Stimulated activated CD4-positive, alpha-beta T cell treated with anti-CD3 and anti-CD28 coated beads, Interleukin-4, amount 100 ng/mL, for 48 hours (primary cell): ENCODE measurements around the gene ZNF652.
"Not testable (repeated sequence)": the region's sequence is repeated elsewhere in the genome, so short reads cannot be mapped to it uniquely, and the experiment has no call there.

Experiments
- DNase-seq, 2 donors: peaks; one replicate each; pipeline ENCODE4 v3.0.0-alpha.2; 2020; ENCODE audit warnings: low read depth in 2 of 2

The ZNF652 gene

DNA sequence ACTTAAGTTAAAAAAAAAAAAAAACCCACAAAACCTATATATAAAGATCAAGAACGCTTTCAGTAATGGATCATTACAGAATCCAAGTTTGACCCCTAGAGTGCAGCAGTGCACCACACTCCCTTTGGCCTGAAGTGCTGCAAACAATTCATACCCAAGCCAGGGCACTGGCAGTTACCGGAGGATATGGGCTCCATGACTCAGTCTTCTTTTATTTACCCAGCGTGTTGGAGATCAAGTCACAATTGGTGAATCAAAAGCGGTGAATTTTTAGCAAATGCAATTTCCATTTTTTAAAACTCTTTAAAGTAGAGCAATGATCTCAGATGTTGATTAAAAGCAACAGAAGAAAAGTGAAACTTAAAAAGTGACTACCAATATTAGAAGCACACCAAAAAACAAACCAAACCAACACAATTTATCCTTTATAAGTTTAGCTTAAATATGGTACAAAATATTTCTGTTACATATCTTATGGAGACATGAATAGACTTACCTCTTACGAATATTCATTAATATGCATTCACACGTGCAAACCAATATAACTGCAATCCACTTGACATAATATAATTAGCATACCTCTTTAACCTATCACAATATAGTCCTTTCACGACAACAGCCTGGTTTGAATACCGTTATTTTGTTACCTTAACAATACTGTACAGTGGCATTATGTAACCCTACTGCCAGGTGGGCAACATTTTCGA, 46.3 kb downstream of the ZNF652 start:
- peak; percentile 65 to 70 for DNase-seq

DNA sequence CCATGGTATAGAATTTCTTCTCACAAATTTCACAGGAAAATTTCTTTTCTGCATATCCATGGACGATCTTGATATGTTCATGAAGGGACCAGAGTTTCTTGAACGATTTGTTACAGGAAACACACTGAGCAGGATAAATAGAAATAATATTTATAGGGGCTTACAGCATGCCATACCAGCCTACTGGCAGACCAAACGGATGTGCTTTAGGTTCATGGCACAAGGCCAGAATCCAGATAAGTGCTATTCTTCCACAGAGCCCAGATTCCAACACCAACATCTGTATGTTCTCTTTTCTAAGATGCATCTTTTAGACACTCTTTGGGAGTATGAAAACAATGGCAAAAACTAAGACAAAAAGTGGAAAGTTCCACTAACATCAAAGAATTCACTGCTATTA, 49.3 kb downstream of the ZNF652 start:
- no peak for DNase-seq

DNA sequence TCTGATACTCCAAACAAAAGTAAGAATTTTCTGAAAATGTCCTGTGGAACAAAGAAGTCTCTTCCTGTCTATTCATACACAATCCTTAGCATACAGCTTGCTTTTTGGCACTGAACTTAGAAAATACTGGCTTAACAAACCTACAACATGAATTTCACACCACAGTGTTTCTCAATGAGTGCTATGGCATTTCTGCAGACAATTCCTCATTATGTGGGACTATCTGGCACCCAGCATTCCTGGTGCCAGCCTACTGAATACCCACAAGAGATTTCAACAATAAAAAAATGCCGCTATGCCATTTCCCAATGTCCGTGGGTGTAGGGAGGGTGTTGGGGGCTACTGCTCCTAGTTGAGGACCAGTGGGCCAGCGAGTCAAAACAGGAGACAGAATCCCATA, 62.1 kb downstream of the ZNF652 start:
- DNase-seq = no peak

DNA sequence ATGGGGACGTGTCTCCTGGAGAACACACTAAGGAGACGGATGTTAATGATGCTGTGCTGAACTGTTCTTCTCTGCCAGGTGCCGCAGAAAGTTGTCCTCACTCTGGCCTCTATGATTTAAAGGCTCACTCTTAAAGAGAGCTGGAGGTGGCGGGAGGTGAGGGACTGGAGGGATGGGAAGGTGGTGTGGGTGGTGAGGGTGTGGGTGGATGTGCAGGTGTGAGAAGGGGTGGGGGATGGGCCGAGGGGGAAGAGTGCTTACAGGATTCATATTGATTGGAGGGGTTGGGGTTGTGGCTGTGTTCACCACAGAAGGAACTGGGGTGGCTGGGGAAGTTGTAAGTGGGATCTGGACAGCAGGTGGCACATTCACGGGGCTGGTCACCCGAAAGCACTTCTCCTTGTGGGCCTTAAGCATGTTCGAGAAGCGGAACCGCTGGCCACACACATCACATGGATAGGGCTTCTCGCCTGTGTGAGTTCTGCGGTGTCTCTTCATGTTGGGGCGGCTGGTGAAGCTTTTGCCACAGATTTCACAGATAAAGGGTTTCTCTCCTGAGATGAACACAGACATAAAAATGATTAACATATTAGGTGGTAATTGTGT, 63.6 kb downstream of the ZNF652 start:
- DNase-seq = no peak

DNA sequence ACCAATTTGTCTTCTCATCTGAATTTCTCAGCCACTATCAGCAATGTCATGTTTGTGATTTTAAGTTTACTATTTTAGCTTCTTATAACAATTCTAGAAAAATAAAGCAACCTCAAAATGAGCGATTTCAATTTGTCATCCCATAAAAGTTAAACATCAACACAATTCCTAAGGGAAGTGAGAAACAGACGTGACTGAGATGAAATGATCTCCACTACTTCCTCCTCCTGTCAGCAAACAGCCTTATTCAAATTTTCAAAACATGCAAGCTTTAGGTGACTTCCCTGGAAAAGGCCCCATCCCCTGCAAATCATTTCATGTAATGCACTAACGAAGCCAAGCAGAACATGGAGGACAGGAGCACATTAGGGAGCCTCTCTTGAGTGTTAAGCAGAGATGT, 64.9 kb downstream of the ZNF652 start:
- DNase-seq = no peak

DNA sequence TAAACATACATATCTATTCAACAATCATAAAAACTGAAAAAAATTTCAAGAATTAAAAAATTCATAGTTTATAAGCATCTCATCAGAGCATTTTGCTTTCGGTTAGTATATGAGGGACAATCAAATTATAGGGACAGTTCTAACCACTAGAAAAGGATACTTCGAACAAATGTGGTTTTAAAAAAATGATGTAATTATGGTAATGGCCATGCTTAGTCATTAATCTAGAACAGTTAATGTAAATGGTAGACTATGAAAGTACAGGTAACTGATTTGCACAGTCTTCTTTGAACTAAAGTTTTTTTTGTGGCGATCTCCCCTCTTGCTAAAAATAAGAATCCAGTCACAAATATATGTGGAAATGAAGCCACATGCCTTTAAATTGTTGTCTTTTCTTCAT, 67.9 kb downstream of the ZNF652 start:
- no peak for DNase-seq

DNA sequence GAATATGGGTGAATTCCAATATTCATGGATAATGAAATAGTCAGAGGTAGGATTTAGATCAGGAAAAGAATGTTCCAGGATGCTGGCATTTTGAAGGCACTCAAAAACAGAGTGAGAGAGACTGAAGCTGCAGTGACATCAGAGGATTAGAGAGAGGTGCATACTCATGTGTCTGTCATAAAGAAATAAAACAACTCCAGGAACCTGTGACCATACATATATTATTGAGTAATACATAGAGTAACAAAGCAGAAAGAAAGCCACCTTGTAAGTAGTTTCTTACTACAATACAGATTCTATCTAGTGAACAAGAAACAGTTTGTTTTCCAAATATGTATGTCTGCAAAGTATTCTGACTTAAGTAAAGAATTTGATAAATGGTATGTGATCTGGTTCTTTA, 69.1 kb downstream of the ZNF652 start:
- no peak for DNase-seq

DNA sequence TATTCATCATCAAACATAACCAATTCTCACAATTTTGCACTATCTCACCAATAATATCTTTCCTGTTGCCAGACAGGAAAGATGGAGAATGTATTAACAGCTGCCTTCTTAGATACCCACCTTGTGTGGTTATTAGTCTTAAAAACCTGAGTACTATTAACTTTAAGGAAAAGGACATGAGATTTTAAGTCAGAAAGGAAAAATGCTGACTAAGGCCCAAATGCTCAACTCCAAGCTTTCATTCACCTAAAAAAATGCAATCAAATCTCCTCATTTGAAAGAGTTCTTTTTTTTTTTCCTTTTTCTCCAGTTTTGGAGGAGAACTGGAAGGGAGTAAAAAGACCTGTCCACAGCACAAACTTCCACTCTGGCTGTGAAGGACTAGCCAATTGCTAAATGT, 70.1 kb downstream of the ZNF652 start:
- no peak for DNase-seq

DNA sequence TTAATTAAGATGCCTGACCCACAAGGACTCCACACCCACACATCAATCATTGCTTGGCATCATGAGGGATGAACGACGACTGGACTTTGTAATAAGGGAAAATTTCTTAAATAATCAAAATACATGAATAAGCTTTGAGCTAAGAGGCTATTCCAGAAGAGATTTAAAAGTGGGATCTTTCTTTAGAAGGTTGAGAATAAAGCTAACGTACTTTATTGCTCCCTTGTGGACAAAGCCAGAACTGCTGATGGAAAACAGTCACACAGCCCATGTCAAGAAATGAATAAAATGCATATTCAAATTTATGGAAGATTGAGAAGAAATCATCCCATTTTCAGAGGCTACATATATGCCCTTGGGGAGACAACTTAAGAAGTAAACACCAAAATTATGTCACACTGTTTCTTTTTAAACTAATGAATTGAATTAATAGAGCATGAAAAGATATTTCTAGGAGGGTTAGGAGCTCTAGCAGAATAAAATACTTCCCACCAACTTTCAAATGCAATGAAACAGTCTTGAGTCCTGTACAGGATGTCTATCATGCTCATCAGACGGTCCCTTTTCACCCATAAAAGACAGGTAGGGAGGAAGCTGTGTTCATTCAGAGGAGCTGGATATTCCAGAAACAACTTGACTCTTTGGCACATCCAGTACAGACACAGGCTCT, 71.2 kb downstream of the ZNF652 start:
- DNase-seq = no peak

DNA sequence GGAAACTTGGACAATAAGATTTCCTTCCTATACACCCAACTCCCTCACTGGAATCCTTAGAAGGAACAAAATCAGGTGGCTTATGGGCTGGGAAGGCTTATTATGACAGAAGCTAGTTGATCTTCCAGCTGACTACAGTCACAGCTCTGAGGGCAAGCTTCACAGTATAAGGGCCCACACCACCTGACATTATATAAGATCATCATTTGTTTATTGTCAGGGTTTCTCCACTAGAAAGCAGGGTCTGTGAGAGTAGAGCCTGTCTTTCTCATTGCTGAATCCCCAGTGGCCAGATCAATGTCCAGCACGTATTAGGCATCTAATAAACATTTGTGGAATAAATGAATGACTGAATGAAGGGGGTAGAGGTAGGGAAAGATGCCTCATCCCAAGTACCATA, 73.7 kb downstream of the ZNF652 start:
- DNase-seq = no peak

DNA sequence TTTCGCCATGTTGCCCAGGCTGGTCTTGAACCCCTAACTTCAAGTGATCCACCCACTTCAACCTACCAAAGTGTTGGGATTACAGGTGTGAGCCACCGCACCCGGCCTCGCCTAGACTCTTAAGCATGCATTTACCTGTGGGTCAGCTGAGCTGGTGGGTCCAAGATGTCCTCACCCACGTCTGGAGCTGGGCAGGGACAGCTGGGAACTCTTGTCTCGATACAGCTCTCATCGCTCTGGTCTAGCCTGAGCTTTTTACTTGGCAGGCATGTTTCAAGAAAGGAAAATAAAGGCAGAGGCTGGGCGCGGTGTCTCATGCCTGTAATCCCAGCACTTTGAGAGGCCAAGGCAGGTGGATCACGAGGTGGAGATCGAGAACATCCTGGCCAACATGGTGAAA, 74.6 kb downstream of the ZNF652 start:
- DNase-seq = no peak

DNA sequence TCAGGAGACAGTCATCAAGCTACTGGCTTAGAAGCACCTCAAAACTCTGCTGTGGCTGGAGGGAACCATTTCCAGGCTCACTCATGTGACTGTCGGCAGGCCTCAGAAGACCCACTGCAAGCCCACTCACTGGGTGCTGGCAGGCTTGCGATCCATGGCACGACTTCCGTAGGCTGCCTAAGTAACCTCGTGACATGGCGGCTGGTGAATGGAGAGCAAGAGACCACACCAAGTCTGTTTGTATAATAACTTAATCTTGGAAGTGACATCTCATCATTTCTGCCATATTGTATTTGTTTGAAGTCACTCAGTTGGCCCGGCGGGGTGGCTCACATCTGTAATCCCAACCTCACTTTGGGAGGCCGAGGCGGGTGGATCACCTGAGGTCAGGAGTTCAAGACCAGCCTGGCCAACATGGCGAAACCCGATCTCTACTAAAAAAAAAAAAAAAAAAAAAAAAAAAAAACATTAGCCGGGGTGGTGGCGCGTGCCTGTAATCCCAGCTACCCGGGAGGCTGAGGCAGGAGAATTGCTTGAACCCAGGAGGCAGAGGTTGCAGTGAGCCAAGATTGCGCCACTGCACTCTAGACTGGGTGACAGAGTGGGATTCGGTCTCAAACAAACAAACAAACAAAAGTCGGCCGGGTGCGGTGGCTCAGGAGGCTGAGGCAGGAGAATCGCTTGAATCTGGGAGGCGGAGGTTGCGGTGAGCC, 75.6 kb downstream of the ZNF652 start:
- DNase-seq = not testable (repeated sequence)

DNA sequence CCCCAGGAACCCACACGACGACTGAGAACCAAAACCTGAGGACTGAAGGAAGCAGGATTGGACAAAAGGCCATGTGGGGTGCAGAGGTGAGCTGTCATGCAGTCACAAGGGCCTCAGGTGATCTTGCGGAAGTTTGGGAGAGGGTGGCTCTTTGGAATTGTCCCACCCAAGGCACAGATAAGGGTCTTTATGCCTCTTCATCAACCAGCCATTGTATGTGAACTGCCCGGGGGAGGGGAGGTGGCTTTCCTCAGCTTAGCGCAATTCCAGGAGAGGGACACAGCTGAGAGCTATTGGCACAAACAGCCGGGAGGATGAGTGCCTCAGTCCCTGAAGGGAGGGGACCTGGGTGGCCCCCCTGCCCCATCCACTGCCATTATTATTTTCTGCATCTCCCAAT, 76.3 kb downstream of the ZNF652 start:
- DNase-seq = no peak

DNA sequence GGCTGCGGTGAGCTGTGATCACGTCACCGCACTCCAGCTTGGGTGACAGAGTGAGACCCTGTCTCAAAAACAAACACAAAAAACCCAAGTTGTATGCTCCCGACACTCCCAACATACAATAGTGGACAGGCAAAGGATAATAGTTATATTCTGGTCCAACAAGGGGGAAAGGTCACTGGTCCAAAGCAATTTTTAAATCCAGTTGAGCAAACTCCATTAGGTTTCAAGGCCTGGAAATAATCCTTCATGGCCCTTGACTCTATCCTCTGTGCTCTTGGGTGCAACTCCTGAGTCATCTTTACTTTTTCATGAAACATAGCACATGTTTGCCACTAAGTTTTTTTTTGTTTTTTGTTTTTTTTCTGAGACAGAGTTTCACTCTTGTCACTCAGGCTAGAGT, 81.1 kb downstream of the ZNF652 start:
- DNase-seq = no peak

DNA sequence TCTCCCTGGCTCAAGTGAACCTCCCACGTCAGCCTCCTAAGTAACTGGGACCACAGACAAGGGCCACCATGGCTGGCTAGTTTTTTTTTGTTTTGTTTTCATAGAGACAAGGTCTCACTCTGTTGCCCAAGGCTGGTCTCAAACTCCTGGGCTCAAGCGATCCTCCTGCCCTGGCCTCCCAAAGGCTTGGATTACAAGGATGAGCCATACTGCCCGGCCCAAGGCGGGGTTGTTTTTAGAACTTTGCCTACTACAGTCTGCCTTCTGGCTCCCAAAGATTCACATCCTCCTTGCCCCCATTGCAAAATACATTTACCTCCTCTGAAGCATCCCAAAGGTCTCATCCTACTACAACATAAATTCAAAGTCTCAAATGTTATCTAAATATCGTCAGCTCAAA, 82.0 kb downstream of the ZNF652 start:
- no peak for DNase-seq

DNA sequence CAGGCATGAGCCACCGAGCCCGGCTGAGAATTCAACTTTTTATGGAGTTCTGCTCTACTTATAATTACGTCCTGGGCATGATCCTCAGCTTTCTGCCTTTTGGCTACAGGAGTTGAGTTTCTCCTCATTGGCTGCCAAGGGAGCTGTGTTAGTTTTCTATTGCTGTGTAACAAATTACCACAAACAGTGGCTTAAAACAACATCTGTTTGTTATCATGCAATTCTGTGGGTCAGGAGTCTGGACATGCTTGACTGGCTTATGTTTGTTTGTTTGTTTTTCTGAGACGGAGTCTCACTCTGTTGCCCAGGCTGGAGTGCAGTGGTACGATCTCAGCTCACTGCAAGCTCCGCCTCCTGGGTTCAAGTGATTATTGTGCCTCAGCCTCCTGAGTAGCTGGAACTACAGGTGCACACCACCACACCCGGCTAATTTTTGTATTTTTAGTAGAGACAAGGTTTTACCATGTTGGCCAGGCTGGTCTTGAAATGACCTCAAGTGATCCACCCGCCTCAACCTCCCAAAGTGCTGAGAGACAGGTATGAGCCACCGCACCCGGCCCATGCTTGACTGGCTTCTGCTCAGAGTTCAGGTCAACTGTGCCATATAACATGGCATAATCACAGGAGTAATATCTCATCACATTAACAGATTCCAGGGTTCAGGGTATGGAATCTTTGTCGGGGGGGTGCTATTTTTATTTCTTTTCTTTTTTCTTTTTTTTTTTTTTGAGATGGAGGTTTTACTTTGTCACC, 82.6 kb downstream of the ZNF652 start:
- DNase-seq = not testable (repeated sequence)

DNA sequence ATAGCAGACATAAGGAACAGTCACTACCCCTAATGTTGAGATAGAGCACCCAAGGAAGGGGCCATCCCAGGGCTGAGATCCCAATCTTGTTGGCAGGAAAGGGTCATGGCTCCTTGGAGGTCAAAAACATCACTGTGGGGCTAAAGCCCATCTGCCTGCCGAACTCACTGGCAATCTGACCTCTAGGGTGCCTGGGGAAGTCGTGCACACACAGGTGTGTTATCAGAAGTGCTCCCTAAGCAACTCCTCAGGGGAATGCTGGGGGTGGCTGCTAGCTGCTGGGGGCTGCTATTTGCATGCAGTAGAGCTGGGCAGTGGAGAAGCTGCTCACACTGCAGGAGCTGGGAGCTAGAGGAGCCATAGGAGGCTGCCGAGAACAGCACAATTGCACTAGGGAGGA, 84.0 kb downstream of the ZNF652 start:
- DNase-seq = no peak

DNA sequence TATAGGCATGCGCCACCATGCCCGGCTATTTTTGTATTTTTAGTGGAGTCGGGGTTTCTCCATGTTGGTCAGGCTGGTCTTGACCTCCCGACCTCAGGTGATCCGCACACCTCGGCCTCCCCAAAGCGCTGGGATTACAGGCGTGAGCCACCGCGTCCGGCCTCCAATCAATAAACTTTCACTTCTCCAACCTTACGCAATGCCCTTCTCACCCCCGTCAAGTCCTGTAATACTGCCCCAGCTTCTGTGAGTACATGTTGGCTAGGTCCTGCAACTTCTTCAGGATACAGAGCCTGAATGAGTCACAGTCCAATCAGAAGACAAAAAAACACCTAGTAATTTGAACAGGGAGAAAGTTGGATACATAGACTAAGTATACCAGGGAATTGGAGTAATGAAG, 84.4 kb downstream of the ZNF652 start:
- DNase-seq = no peak

DNA sequence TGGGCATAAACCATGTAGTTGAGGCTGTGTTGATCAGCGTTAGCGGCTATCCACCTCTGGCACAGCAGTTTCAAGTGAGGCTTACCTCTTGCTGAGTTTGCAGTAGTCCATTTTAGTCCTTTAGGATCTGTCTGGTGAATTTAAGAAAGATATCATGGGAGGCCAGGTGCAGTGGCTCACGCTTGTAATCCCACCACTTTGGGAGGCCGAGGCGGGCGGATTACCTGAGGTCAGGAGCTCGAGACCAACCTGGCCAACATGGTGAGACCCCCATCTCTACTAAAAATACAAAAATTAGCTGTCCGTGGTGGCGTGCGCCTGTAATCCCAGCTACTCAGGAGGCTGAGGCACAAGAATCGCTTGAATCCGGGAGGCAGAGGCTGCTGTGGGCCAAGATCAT, 86.1 kb downstream of the ZNF652 start:
- DNase-seq = not testable (repeated sequence)

DNA sequence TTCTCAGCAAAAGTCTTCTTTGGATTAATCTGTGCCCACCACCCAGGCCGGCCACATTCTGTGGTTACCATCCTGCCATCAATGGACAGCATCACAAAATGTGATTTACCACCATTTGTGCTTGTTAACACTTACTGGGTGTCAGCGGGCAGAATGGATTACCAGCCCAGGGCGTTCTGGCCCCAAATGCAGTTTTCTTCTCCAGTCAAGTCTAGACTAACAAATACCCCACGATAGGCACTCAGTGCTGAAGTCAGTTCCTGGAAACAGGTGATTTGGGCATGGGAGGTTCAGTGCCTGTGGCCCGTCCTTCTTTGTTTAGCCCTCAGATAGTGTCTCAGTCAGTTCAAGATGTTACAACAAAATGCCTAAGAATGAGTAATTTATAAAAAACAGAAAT, 92.7 kb downstream of the ZNF652 start:
- no peak for DNase-seq

DNA sequence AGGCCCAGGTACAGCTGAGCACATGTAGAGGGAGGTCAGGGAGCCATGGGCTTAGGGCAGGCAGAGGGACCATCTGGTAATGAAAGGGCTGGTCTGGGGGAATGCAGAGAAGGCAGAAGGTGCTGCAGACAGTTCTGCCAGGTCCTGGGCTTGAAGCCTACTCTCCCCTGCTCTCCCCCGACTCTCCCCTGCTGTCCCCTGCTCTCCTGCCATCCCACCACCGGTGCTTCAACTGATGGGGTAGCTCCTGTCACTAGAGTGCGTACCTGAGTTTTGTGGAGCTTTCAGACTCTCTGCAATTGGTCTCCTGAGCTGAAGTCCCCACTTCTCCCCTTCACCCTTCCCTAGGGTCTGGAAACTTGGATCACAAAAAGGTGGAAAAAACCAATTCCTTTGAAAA, 94.1 kb downstream of the ZNF652 start:
- DNase-seq = no peak

DNA sequence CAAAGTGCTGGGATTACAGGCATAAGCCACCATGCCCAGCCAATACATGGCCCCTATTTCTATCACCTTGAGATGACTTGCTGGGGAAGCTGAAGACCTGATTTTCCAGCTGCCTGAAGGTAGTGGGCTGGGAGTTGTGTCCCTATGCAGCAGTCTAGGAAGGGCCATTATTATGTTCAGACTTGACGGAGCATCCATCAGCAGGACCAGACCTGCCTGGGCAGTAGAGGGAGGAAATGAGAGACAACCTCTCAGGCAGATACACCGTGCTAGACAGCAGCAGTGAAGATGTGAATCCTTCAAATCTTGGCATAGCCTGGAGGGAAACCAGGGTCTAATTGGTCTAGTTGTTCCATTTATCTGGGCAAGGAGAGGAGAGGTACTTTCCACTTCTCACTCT, 95.8 kb downstream of the ZNF652 start:
- no peak for DNase-seq
